VCaP (cell line): ENCODE data around the gene ISG20.

Experiments used
- H3K27ac ChIP-seq: fragments of 450-650 bp; 2 replicates; pipeline ENCODE4 v1.5.1; 2017
- CTCF ChIP-seq: fragments of 450-650 bp; conservative IDR thresholded peaks from 2 replicates; pipeline ENCODE4 v1.5.1; 2017; ENCODE audit warnings: mild to moderate bottlenecking, moderate library complexity

Gene ISG20

DNA sequence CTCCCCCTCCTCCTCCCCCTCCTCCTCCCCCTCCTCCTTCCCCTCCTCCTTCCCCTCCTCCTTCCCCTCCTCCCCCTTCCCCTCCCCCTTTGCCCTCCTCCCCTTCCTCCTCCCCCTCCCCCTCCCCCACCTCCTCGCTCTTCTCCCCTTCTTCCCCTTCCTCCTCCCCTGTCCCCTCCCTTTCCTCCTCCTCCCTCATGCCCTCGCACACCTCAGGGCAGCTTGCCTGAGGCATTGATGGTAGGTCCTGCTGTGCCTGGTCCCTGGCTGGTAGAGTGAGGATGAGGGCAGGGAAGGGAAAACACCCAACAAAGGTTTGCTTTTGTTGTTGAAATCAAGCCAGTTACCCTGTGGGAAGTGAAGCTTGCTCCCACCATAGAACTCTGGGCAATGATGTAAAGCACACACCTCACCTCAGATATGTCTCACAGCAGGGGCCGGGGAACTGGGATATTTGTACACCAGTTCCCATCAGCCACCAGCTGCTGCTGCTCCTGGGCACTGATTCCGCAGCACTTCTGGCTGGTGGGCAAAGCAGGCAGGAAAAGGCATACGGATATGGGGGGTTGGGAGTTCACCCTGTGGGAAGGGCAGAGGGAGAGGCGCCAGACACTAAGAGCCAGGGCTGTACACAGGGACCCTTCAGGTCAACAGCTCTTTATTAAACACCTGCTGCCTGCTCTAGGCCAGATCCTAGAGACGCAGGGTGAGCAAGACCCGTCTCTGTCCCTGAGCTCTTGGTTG lies 13.8 kb downstream of the ISG20 start:
- no peak overlapping the region for H3K27ac ChIP-seq
- no peak for TF ChIP-seq CTCF

- no peak for TF ChIP-seq CTCF
- H3K27ac ChIP-seq: no peak overlapping the region
Observed at GRCh38 chr15:88653200-88654064, 14.6 kb downstream of the ISG20 start.

DNA sequence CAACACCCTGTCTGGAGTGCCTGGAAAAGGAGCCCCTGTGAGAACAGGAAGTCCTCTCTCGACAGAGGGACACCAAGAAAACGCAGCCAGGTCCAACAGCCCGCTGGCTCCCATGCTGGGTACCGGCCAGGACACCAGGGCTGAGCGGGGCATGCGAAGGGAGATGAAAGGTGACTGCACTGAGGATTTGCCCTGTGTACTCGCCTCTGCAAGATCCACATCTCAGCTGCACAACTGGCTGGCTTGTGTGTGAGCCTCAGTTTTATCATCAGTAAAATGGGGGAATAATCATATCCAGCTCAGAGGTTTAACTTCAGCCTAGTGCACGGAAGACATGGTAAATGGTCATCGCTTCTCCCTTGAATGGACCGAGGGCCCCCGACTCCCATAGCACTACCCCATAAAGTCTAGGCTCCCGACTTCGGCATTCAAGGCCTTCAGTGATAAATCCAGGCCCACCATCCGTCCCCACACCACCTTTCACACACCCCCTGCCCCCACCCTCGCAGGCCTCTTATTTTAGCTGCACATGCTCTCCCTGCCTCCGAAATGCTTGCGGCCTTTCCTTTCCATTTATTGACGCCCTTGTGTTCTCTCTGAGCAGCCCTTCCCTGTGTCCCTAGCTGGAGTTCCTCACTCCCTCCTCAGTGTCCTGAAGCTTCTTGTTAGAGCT lies 15.8 kb downstream of the ISG20 start:
- no peak for TF ChIP-seq CTCF
- no peak overlapping the region for H3K27ac ChIP-seq

GRCh38 chr15:88655103-88655553 lies 16.3 kb downstream of the ISG20 start:
- TF ChIP-seq CTCF: no peak

DNA sequence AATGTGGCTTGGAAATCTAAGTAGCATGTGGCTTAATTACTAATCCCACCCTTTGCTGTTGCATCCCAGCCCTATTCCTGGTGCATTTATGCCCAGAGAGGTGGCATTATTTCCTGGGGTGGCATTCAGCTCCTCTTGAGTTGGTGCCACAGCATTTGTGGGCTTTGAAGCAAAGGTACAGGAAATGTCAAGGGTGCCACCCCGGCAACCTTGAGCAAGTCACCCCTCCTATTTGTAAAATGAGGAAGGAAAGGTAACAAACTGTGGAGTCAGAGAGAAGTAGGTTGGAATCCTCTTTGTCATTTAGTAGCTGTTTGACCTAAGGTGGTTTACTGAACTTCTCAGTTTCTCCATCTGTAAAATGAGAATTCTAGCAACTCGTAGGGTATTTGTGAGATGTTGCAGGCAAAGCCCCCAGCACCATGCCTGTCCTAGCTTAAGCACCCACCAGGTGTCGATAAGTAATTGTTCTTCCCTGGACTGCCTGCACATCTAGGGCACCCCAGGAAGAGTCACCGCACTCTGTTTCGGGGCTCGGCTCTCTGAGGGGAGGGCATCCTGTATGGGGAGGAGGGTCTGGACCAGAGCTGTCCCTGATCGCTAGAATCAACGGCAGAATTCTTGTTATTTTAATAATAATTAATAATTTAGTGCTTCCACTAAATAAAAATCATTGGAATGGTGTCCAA lies 17.1 kb downstream of the ISG20 start:
- TF ChIP-seq CTCF: no peak
- H3K27ac ChIP-seq: no peak overlapping the region

More at GRCh38 chr15:88655103-88655553, 16.3 kb downstream of the ISG20 start:
- H3K27ac ChIP-seq: no peak overlapping the region

- no peak for TF ChIP-seq CTCF
- H3K27ac ChIP-seq: no peak overlapping the region
Observed at GRCh38 chr15:88656760-88657221, 18.0 kb downstream of the ISG20 start.
